ENCODE measurements around the gene OR10A6.

Gene OR10A6, protein sequence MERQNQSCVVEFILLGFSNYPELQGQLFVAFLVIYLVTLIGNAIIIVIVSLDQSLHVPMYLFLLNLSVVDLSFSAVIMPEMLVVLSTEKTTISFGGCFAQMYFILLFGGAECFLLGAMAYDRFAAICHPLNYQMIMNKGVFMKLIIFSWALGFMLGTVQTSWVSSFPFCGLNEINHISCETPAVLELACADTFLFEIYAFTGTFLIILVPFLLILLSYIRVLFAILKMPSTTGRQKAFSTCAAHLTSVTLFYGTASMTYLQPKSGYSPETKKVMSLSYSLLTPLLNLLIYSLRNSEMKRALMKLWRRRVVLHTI

DNA sequence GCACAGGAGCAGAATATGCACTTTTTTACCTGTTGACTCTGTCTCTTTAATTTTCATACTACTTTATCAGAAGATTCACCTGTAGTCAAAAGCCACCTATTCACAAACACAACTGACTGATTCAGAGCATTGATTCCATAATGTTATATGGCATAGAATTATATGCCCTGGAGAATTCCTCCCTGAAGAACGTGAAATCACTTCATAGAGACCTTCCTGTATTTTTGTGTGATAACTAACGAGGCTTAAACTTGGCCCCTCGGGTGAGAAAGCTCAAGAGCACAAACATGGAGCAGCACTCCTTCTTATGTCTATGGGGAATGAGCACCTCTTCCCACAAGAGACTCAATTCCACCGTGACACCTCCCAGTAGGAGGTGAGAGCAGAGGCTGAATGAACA, at the start of gene OR10A6:
Gene OR10A6 (minus strand): TSS at position 101 of the 400 bp plus-strand sequence. CDS start 2,606 bp downstream, outside the sequence.
- DNase-seq: no peak

DNA sequence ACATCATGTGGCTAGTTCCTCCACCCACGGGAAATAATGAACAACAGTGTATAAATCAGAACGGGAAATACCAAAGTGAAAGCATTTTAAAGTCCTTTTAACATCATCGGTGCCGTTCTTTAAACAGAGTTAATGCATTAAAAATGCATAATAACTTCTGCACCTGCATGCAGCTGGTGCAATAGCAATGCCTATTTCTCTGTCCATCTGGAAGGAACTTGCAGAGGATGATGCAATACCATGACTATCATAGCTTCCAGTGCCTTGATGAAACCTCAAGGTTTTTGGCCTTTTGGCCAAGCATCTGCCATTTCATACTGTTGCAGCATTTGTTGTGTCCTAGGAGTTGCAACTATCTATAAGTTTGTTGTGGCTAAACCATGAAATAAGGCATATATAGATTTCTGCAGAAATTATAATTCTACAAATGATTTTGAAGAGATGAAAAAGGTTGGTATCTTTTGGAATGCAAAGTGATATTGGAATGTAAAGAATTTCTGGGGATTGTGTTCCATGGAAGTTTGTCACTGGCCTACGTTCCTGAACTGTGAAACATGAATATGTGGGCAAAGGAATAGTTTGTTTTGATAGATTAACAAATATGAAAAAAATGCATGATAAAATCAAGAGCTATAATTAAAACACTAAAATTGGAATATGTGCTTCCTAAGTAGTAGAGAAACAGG, 46.3 kb upstream of the OR10A6 start:
- DNase-seq: peak; percentile 77

DNA sequence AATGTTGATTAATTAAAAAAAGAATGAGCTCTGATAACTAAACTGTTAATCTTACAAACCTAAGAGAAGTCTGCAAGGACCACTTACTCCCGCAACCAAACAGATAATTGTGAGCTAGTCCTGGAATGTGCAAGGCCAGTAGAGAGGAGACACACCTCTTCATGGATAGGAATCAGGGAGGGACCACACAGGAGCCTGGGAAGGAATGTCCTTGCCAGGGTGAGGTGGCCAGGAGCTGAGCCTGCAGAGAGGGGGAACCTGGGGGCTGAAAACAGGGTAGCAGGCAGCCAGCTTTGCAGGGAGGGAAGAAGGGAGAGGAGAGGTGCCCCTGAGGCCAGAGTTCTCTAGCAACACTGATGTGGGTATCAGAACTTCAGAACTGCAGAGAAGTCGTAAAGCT, 43.6 kb upstream of the OR10A6 start:
- no peak for DNase-seq

DNA sequence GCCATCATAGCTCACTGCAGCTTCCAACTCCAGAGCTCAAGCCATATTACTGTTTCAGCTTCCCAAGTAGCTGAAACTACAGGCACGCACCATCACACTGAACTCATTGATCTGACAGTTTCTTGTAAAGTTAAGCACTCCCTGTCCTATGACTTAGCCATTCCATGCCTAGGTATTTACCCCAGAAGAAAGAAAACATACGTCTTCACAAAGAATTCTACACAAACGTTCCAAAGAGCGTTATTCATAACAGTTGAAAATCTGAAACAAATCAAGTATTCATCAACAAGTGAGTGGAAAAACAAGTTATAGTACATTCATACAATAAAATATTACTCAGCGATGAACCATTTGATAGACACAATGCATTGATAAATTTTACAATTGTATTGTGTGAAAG, 41.9 kb upstream of the OR10A6 start:
- no peak for DNase-seq

DNA sequence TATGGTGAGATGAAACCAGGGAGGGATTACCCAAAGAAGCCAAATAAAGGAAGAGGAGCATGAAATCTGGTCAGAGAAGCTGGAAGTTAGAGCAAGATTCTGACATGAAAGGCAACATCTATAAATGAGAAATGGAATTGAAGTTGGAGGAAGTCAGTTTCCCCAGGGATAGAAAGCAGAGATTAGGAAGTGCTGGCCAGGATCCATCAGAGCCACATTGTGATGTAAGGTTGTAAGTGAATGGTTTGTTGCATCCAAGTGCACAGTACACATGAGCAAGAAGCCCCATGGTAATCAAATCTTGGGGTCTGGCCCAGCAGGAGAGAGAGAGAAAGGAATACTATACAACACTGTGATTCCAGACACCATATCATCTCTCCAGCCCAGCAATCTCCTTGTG, 40.8 kb upstream of the OR10A6 start:
- DNase-seq: no peak

DNA sequence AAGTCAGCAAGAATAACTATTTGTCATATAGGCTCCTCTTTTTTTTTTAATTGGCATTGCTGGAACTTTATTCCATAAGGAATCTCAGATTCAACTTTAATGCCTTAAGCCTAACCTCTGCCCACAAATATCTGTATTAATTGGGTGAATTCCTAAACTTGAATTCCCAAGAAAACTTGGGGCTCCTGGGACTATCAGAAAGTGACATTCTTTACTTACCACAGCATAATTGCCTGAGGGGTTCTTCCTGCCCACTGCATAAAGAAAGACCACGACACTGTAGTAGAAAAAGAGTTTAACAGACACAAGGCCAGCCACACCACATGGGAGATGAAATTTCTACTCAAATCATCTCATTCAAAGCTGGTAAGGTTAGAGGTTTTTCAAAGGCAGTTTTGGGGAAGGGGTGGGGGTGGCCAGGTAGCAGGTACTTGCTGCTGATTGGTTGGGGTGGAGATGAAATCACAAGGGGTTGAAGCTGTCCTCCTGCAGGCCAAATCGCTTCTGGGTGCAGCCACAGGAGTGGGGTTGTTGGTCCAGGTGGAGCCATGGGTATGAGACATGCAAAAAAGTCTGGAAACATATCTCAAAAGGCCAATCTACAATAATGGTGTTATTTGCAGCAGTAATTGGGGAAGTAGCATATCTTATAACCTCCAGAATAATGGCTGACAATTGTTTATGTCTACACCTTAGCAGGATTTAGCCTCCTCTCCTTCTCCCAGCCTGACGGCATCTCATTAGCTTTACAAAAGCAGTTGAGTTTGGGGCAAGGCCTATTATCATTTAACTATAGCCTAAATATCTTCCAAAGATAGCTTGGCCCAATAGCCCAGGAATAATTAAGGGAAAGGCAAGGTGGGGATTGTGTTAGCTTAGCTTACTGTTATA, 38.9 kb upstream of the OR10A6 start:
- DNase-seq: no peak

DNA sequence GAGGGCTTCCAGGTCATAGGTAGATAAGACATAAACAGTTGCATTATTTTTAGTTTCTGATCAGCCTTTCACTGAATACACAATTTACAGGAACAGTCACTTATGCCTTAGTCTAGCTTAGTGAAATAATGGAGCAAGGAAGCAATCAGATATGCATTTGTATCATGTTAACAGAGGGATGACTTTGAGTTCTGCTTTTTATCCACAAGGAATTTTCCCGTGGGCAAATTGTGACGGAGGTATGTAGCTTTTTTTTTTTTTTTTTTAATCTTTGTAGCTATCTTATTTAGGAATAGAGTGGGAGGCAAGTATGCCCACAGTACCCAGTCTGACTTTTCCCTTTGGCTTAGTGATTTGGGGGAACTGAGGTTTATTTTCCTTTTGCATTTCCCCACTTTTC, 37.6 kb upstream of the OR10A6 start:
- DNase-seq: no peak

DNA sequence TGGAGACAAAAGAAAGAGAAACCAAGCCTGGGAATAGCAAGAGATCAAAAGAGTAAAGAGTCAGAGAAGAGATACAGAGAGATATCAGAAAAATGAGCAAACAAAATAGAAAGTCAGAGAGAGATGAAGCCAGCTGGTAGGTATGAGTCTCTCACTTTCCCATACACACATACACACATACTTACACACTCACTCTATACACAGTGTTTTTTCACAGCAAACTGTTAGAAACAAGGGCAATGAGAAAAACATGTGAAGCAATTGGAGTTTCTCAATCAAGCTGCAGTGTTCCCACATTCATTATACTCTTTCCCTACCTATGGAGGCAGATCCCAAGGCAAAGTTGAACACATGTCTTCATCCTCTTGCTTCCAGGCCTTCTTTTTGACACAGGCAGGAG, 36.8 kb upstream of the OR10A6 start:
- no peak for DNase-seq

DNA sequence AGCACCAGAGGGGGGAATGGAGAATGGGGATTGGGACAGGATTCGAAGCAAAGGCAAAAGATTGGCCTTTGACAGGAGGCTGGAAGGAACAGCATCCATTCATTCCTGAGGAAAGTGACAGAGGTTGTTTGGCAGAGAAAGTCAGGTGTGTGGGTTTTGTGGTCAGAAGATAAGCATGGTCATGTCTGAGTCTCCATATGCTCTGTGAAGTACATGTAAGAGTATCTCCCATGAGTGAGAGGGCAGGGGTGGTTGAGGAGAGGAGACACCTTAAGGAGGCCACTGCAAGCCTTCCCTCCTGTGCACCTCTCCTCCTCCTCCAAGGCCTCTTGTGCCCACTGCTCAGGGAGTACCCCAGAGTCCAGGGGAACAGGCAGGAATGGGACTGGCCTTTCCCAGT, 36.0 kb upstream of the OR10A6 start:
- no peak for DNase-seq

DNA sequence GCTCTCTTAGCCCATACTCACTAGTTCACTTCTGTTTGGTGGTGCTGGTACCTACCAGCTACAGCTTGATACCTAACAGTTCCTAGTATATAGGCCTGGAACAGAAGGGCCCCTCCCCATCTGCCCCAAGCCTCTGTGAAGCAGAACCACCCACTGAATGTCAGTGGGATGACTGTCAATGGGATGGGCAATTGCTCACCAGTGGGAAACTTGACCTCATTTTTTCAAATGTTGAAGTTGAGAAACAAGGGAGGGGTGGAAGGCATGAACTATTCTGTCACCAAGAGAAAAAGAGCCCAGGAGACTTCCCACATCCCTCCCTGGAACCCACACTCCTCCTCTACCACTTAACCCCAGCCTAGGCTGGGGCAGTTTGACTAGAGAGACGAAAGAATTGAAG, 34.3 kb upstream of the OR10A6 start, which contains the start of gene NLRP10:
Gene NLRP10 (minus strand): TSS at position 62 of the 400 bp plus-strand sequence. CDS start 1,952 bp downstream, outside the sequence.
- peak; percentile 63 for DNase-seq

DNA sequence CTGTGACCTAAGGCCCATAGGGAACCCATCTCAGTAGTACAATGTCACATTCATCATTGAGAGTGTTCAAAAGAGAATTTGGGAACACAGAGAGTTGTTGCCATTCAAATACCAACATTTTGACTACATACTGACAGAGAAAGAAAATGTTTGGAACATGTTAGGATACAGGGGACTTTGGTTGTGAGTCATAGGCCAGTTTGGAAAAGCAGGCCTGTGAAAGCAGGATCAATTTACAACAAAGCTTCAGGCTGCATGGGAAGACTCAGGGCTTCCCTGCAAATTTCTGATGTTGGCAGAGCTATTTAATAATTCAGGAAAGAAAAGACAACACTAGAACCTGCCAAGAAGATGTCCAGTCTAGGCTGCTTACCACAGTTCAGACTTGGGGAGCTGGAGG, 33.8 kb upstream of the OR10A6 start:
- no peak for DNase-seq

DNA sequence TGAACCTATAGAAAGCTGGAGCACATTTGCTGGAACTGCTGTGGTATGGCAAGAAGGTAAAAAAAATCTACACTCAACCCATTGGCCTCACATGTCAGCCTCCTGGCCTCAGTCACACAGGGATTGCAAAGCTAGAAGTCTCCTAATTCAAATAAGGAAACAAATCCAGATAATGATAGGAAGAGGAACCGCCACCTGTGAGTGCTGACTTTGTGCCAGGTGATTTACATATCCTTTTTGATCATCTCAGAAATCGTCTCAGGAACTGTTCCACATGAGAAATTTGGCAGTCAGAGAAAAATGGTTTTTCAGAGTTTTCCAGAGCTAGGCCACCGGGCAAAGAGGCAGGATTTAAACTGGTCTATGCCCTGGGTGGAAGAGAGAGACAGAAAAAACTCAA, 33.2 kb upstream of the OR10A6 start:
- DNase-seq: no peak

DNA sequence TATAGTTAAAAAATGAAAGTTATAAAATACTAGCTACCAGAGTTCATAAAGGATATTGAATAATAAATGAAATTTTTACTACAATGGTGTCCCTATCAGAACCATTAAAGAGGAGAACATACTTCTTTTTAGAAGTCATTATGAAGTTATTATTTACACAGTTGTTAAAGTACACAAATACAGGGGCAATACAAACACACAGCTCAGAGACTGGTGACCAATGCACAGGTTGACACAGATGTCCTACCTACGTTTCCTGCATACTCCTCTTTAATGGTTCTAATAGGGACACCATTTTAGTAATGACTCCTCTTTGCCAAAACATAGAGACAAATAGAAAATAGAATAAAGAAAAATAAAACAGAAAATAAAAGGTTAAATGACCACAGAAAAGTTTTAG, 24.1 kb upstream of the OR10A6 start:
- no peak for DNase-seq

DNA sequence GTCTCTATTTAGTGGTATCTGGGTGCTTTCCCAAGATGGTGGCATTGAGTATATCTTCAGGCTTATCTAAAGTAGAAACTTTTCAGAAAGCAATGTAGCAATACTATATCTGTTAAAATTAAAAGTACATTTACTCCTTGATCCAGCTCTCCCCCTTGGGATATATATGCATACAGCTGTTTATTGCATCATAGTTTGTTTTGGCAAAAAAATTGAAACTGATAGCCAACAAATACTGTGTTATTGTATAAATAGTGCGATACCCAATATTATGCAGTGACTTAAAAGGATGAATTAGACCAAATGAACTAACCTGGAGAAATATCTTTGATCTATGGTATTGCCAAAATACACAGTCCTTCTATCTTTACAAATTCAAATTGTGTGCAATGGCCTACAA, 18.9 kb upstream of the OR10A6 start:
- DNase-seq: no peak

DNA sequence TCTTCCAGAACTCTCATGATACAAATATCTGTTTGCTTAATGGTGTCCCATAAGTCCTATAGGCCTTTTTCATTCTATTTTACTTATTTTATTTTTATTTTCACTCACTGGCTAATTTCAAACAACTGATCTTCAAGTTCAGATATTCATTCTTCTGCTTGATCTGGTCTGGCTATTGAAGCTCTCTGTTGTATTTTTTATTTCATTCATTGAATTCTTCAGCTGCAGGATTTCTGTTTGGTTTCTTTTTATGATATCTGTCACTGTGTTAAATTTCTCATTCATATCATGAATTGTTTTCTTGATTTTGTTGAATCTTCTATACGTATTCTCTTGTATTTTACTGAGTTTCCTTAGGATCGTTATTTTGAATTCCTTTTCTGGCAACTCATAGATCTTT, 13.1 kb upstream of the OR10A6 start:
- no peak for DNase-seq

DNA sequence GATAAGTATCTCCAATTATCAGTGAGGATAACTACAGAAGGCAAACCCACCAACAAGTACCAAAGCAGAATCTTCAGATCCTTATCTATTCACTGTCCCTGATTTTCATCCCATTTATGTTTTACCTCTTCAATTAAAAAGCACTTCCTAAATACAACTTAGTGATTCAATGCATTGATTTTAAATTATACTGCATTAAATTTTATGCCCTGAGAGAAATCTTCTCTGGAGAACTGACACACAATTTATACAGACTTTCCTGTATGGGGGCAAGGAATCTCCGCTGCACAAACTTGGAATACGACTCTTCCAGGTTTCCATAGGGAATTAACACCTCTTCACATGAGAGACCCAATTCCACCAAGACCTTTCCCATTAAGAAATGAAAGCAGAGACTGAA, 10.5 kb upstream of the OR10A6 start, which contains the start of gene OR10A3:
Gene OR10A3 (minus strand): TSS at position 101 of the 400 bp plus-strand sequence. CDS start 2,188 bp downstream, outside the sequence.
- no peak for DNase-seq

DNA sequence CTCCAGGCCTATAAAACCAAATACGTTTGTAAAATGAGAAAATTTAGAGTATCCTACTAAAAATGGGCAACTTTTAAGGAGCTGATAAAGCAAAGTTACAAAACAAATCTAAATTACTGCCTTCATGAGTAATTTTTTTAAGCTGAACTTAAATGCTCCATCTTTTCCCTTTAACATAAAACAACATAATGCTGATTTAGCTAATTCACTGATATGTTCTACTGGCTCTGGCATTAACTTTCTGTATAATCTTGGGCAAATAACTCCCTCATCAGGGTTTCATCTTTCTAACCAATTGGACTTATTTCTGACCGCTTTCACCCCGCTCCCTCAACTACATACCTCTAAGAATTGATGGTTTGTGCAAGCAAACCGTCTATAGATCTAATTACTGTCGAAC, 10.1 kb upstream of the OR10A6 start:
- no peak for DNase-seq

DNA sequence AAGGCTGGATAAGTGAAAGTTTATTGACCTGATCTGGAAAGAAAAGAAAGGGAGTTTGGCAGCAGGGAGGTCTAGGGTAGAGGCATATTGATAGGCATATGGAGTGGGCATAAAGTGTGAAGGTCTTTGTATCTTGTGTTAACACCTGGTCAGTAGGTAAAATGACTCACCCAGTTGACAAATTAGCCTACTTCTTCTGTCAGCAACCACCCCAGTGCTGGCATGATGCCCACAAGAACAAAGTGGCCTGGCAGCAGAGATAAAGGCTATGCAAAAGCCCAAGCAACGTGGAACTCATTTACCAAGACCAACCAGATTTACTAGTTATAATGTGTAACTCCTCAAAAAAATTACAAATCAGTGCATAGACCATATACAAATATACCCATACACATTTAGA, 5.5 kb upstream of the OR10A6 start:
- no peak for DNase-seq

DNA sequence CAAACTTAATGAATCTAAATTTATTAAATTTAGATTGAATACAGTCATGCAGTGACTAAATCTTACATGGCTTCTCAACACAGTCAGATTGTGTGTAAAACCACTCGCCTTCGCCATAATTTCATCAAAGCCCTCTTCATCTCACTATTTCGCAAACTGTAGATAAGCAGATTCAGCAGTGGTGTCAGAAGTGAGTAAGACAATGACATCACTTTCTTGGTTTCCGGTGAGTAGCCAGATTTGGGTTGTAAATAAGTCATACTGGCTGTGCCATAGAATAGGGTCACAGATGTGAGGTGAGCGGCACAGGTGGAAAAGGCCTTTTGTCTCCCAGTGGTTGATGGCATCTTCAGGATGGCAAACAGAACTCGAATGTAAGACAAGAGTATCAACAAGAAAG, 3.4 kb downstream of the OR10A6 start:
- no peak for DNase-seq

DNA sequence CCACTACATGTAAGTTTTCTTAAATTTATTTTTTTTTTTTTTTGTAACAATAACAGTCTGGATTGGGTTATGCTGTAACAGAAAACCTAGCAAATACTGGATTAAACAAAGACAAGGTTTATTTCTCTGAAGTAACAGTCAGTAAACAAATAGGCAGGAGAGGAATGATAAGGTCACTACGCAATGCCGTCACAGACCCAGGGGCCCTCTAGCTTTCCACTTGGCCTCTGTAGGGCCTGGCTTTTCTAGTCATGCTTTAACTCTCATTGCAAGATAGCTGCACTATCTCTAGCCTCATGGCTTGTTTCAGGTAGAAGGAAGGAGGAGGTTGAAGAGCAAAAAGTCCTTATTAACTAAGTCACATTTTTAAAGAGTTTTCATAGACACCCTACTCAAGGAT, 6.5 kb downstream of the OR10A6 start:
- no peak for DNase-seq

DNA sequence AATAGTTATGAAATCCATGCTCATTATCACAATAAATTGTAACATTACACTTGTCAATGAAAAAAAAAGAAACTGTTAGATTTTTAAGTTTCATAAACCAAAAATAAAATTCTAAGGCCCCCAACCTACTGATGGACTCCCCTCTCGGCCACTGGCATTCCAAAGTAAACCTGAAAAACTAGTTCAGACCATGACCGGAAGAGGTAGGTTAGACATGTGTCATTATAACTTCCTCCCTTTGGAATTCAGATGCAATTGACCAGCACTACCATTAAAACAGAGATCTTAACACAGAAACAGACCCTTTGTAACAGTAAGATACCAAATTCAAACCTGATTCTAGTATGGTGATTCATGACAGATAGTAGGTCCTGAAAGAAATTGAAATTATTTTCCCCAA, 12.9 kb downstream of the OR10A6 start:
- DNase-seq: no peak

DNA sequence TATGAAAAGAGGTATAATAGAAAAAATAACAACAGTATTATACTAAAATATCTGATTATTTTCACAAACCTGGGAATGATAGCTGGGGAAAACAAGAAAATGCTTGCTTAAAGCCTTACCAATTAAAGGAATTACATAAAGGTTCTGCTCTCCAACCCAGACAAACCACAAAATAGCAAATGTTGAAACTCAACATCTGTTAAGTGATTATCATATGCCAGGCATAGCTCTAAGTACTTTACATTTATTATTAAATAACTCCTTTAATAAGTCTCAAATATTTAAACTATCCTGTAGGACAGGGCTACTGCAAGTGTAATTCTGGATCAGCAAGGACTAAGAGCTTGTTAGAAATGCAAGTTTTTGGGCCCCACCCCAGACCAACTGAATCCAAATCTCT, 20.1 kb downstream of the OR10A6 start:
- no peak for DNase-seq

DNA sequence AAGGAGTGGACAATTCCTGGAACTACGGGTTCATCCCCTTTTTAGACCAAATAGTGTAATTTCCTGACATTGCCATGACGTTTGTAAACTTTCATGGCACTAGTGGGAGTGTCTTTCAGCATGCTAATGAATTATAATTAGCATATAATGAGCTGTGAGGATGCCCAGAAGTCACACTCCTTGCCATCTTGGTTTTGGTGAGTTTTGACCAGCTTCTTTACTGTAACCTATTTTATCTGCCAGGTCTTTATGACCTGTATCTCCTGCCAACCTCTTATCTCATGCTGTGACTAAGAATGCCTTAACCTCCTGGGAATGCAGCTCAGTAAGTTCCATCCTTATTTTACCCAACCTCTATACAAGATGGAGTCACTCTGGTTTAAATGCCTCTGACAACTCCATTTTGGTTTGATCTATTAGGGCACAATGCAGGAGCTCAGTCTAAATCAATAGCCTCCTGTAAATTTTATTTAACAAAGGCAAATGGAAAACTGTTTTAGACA, 20.7 kb downstream of the OR10A6 start:
- DNase-seq: no peak

All from amniotic stem cell (primary cell).